Hematopoietic multipotent progenitor cell treated with erythropoietin and hydrocortisone succinate and interleukin-3 and kit ligand, for 4 days (in vitro differentiated cells): ENCODE data around the gene UBC.
"Not testable (repeated sequence)": the region's sequence is repeated elsewhere in the genome, so short reads cannot be mapped to it uniquely, and the experiment has no call there.

ENCODE experiments used
- DNase-seq: peaks from one replicate; pipeline ENCODE4 v3.0.0-alpha.2; 2015

Gene UBC

GRCh38 chr12:124883263-124884130 is 31.0 kb downstream of the UBC start:
- no peak for DNase-seq

DNA sequence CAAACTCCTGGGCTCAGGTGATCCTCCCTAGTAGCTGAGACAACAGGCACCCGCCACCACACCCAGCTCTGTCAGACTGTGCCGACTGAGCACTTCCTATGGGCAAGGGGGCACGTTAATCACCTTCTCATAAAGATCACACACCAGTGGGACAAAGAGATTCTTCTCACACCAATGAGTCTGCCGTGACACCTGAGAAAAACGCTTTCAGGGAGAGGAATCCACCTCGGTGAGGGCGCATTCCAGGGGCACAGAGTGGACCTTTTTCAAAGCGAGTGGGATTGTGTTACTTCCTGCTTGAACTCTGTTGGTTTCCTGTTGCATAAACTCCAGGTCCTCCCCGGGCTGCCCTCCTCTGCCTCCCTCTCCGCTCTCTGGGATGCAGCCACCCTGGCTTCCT is 33.3 kb downstream of the UBC start:
- DNase-seq = peak; percentile 37

DNA sequence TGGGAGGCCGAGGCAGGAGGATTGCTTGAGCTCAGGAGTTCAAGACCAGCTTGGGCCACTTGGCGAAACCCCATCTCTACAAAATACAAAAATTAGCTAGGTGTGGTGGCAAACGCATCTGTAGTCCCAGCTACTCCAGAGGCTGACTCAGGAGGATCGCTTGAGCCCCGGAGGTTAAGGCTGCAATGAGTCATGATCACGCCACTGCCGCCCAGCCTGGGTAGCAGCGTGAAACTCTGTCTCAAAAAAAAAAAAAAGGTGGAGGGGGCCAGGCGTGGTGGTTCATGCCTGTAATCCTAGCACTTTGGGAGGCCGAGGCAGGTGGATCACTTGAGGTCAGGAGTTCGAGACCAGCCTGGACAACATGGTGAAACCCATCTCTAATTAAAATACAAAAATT is 34.1 kb downstream of the UBC start:
- not testable (repeated sequence) for DNase-seq

- no peak for DNase-seq
These were observed 35.5 kb downstream of the UBC start for GRCh38 chr12:124878795-124879516.

GRCh38 chr12:124877423-124877822 is 37.0 kb downstream of the UBC start:
- no peak for DNase-seq

DNA sequence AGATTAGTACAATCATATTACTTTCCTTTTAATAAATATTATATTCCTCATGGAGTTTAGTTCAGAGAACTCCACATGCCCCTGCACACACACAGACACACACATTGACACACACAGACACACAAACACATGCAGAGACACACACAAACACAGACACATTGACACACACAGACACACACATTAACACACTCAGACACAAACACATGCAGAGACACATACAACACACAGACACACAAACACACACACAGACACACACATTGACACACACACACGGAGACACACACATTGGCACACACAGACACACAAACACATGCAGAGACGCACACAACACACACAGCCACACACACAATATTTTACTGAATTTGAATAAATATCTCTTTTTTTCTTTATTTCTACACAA is 38.3 kb downstream of the UBC start:
- DNase-seq = no peak

- DNase-seq = no peak
These were observed 38.7 kb downstream of the UBC start for GRCh38 chr12:124875803-124876132.

- no peak for DNase-seq
These were observed 39.3 kb downstream of the UBC start for GRCh38 chr12:124874988-124875802.

- DNase-seq = no peak
These were observed 40.3 kb downstream of the UBC start for GRCh38 chr12:124874188-124874587.

DNA sequence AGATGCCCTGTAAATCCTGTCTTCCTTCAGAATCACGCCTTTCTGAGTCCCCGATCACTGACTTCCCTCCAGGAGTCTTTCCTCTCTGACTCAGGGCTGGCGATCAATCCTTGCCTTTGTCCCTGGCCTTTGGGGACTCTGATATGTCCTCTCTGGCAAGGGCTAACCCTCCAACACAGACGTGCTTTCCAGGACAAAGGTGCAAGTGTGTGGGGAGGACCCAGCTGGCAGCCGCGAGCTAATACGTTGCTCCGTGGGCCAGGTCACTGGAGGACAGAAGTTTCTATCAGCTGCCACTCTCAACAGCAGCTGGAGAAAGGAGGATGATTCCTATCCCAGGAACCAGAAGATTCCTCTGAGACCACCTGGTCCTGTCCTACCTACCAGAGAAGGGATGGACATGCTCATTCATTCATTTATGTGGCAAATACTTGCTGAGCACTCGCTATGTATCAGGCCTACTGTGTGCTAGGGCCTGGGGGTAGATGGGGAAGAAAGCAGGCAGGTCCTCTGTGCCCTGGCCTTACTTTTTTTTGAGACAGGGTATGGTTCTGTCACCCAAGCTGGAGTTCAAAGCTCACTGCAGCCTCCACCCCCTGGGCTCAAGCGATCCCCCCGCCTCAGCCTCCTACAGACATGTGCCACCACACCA is 42.3 kb downstream of the UBC start:
- no peak for DNase-seq

DNA sequence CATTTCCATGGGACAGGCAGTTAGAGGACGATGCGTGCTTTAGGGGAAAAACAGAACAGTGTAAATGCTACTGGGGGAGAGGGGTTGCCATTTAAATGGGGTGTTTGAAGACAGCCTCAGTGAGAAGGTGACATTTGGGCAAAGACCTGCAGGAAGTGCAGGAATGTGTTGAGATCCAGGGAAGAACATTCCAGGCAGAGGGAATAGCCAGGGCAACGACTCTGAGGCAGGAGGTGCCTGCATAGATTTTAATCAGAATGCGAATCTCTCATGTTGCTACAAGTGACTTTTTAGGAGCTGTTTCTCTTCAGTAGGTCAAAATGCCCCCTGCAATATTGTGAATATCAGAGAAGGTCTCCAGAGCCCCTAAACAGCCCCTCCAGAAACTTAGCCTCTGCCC is 43.2 kb downstream of the UBC start:
- DNase-seq = no peak

- no peak for DNase-seq
These were observed 43.9 kb downstream of the UBC start for GRCh38 chr12:124870515-124870914.

DNA sequence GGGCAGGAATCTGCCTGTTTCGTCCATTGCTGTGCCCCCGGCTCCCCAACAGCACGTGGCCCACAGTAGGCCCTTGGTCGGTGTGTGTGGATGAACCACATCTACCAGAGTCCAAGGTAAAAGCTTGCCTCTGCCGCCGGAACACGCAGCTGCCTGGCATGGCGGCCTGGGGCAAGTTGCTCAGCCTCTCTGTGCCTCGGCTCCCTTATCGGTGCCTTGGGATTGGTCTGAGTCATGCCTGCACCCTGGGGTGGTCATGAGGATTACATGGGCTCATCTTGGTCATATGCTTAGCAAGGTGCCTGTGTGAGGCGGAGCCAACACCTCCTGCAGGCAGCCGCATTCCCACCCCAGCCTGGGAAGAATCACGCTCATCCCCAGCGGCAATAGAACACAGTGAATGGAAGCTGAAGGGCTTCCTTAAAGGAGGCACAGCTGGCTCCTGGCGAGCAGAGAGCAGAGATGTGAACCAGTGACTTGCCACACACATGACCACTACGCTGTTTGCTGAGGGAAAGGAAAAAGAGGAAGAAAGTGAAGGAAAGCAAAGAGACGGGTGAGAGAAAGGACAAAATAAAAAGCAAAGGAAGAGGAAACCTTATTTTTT is 45.3 kb downstream of the UBC start:
- DNase-seq = peak; percentile 93

- DNase-seq = no peak
These were observed 46.0 kb downstream of the UBC start for GRCh38 chr12:124868252-124869058.

DNA sequence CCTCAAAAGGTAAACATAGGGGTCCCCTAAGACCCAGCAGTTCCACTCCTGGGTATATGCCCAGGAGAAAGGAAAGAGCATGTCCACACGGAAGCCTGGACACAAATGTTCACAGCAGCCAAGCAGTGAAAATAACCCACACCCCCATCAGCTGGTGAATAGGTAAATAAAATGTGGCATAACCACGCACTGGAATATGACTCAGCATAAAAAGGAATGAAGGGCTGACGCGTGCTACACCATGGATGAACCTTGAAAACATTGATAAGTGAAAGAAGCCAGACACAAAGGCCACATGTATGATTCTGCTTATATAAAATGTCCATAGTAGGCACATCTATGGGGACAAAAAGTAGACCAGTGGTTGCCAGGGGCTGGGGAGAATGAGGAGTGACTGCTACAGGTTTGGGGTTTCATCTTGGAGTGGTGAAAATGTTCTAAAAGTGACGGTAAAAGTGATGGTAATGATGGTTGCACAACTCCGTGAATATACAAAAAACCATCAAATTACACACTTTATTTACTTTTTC is 47.0 kb downstream of the UBC start:
- DNase-seq = peak; percentile 78

GRCh38 chr12:124866883-124867400 is 47.5 kb downstream of the UBC start:
- DNase-seq = no peak

DNA sequence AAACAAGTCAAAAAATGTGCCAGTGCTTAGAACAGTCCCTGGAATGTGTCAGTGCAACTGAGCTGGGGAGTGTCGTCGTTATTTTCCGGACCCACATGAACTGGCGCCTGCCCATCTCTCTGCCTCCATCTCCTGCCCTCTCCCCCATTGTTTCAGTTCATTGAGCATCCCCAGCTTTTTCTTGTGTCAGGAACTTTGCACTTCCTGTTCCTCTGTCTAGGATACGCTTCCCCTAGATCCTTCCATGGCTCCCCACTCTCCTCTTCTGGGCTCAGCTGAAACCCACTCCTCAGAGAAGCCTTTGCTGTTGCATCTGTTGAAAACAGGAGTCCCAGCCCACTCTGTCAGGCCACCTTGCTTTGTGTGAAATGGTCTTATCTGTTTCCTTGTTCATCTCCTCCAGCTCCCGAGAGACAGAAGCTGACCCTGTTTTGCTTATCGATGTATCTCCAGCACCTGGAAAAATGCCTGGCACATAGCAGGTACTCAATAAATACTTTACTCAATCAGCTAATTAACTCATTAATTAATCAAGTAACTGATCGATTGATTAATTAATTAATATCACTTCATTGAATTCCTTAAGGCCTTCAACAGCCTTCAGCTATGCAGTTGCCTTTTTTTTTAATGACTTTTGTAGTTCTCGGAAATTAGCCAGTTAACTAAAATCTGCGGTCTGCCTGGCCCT is 48.1 kb downstream of the UBC start:
- DNase-seq = no peak

GRCh38 chr12:124865728-124866127 is 48.7 kb downstream of the UBC start:
- no peak for DNase-seq

DNA sequence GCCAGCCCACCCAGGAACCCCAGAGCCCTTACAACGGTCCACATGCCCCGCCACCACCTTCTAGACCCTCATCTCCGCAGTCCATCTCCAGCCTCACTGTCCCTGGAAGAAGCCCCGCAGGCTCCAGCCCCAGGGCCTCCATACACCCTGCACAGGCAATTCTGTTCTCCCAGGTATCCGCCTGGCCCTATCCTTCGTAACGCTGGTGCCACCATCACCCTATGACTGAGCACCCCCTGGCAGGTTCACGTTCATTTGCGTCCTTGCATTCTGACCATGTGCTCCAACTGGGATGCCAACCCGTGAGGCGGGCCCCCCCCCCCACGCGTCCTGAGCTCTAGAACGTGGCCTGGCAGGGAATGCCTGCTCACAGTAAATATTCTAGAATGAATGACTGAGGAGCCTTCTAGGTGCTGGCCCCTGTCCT is 50.1 kb downstream of the UBC start:
- DNase-seq = no peak
